ENCODE measurements around the gene DHX35. TPM values are rescaled to one million over a fixed set of nuclear protein-coding genes. Genes with fewer than 3 reads are reported as not detected.

The DHX35 gene
- total RNA-seq, 2 experiments from 2014 or later, result 13.0 to 15.6 TPM

- no peaks in the 10 kb centered on the region for H4K20me1 ChIP-seq (ENCODE audit: insufficient read depth, low read length)
- no peak for DNase-seq (ENCODE audit: low spot score)
- POLR2A ChIA-PET, result interaction anchor here (0.6 kb wide), 1 partner anchor 1938 kb away, joined by 3 read pairs; no protein-coding TSS in a partner anchor
- H3K9me2 ChIP-seq (ENCODE audit: insufficient read depth, low read length), result no peaks in the 10 kb centered on the region
- no peak overlapping the region for H3K4me2 ChIP-seq (ENCODE audit: low read length)
- H3K36me3 ChIP-seq (ENCODE audit: insufficient read depth, low read length), result no peaks in the 10 kb centered on the region
- no peaks in the 10 kb centered on the region for H3K9me3 ChIP-seq (ENCODE audit: low read length)
- intact Hi-C loops (cut with micrococcal nuclease; ENCODE audit: unreplicated experiment), result no loop called here
- BruUV-seq (replicated peaks), result no TSS peak
- no peaks in the 10 kb centered on the region for H3K79me2 ChIP-seq (ENCODE audit: insufficient read depth, low read depth, low read length)
- H3K4me3 ChIP-seq (ENCODE audit: low read depth, low read length, poor library complexity, severe bottlenecking), result no peak overlapping the region
- H3K4me1 ChIP-seq (ENCODE audit: insufficient read depth, low read length, poor library complexity, severe bottlenecking), result no peaks in the 10 kb centered on the region
- CTCF ChIA-PET (ENCODE audit: unreplicated experiment), result interaction anchor here (0.5 kb wide), 1 partner anchor 8 kb away, joined by 4 read pairs; no protein-coding TSS in a partner anchor
- H2AFZ ChIP-seq (ENCODE audit: low read length), result no peak overlapping the region
- TF ChIP-seq CTCF (conservative IDR thresholded peaks at IDR 0.05; ENCODE audit: low read length), result no peak
- TF ChIP-seq EZH2phosphoT487 (IDR thresholded peaks at IDR 0.05; ENCODE audit: borderline replicate concordance, low read depth, low read length), result no peak
- H3K27ac ChIP-seq (ENCODE audit: low read depth, low read length, poor library complexity, severe bottlenecking), result no peak overlapping the region
Measured at GRCh38 chr20:39067526-39068216, 105.5 kb downstream of the DHX35 start.

GRCh38 chr20:39069976-39070375 is 107.8 kb downstream of the DHX35 start:
- Histone ChIP-seq H3K27ac (ENCODE audit: low read depth, low read length, poor library complexity, severe bottlenecking) (no peak overlapping the region), H3K9me3 (ENCODE audit: low read length) (no peaks in the 10 kb centered on the region), H3K4me3 (ENCODE audit: low read depth, low read length, poor library complexity, severe bottlenecking) (no peak overlapping the region), H3K79me2 (ENCODE audit: insufficient read depth, low read depth, low read length) (no peaks in the 10 kb centered on the region), H2AFZ (ENCODE audit: low read length) (no peak overlapping the region), H3K4me2 (ENCODE audit: low read length) (no peak overlapping the region), H4K20me1 (ENCODE audit: insufficient read depth, low read length) (no peaks in the 10 kb centered on the region), H3K4me1 (ENCODE audit: insufficient read depth, low read length, poor library complexity, severe bottlenecking) (no peaks in the 10 kb centered on the region), H3K9me2 (ENCODE audit: insufficient read depth, low read length) (no peaks in the 10 kb centered on the region), H3K36me3 (ENCODE audit: insufficient read depth, low read length) (no peaks in the 10 kb centered on the region)
- no peak for TF ChIP-seq EZH2phosphoT487 (IDR thresholded peaks at IDR 0.05; ENCODE audit: borderline replicate concordance, low read depth, low read length)
- intact Hi-C loops (cut with micrococcal nuclease; ENCODE audit: unreplicated experiment), result no loop called here
- POLR2A ChIA-PET, result no interaction called here
- no TSS peak for BruUV-seq (replicated peaks)
- no peak for DNase-seq (ENCODE audit: low spot score)
- CTCF ChIA-PET (ENCODE audit: unreplicated experiment), result interaction anchor here (0.6 kb wide), 1 partner anchor 22 kb away, joined by 6 read pairs; no protein-coding TSS in a partner anchor

DNA sequence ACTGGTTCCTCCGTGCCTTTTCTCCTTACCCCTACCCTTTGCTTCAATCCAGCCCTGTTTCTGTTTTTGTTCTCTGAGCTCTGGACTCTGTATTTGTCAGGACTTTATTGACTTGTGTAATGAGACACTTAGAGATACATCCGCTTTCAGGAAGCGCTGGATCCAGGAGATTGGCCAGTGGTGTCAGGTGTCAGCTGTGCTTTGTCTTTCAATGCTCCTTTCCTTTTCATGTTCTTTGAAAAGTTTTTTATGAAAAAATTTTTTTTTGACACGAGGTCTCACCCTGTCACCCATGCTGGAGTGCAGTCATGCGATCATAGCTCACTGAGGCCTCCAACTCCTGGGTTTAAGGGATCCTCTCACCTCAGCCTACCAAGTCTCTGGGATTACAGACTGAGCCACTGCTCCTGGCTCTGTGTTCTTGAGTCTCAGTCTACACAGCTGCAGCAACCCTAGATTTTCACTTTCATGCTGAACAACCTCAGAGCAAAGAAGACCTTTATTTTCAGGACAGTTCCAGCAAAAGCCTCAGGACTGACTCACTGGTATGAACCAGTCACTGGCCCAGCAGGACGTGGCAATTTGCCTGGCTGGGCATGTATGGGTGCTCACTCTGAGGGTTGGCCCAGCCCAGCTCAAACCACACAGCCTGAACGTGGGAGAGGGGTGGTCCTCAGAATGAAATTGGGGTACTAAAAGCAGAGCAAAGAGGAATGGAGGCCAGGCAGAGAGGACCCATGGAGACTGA is 108.5 kb downstream of the DHX35 start:
- H3K4me2 ChIP-seq (ENCODE audit: low read length), result no peak overlapping the region
- no peaks in the 10 kb centered on the region for H4K20me1 ChIP-seq (ENCODE audit: insufficient read depth, low read length)
- no peak overlapping the region for H3K27ac ChIP-seq (ENCODE audit: low read depth, low read length, poor library complexity, severe bottlenecking)
- intact Hi-C loops (cut with micrococcal nuclease; ENCODE audit: unreplicated experiment), result no loop called here
- H3K9me3 ChIP-seq (ENCODE audit: low read length), result no peaks in the 10 kb centered on the region
- ChIA-PET CTCF (ENCODE audit: unreplicated experiment) (no interaction called here), POLR2A (no interaction called here)
- no peaks in the 10 kb centered on the region for H3K9me2 ChIP-seq (ENCODE audit: insufficient read depth, low read length)
- H3K79me2 ChIP-seq (ENCODE audit: insufficient read depth, low read depth, low read length), result no peaks in the 10 kb centered on the region
- H2AFZ ChIP-seq (ENCODE audit: low read length), result no peak overlapping the region
- BruUV-seq (replicated peaks), result no TSS peak
- no peaks in the 10 kb centered on the region for H3K36me3 ChIP-seq (ENCODE audit: insufficient read depth, low read length)
- no peaks in the 10 kb centered on the region for H3K4me1 ChIP-seq (ENCODE audit: insufficient read depth, low read length, poor library complexity, severe bottlenecking)
- no peak overlapping the region for H3K4me3 ChIP-seq (ENCODE audit: low read depth, low read length, poor library complexity, severe bottlenecking)
- no peak for TF ChIP-seq CTCF (conservative IDR thresholded peaks at IDR 0.05; ENCODE audit: low read length)
- TF ChIP-seq EZH2phosphoT487 (IDR thresholded peaks at IDR 0.05; ENCODE audit: borderline replicate concordance, low read depth, low read length), result no peak
- DNase-seq (ENCODE audit: low spot score), result no peak
